PC-3 (cell line): ENCODE measurements around the gene CCS. TPM values are rescaled to one million over a fixed set of nuclear protein-coding genes. Genes with fewer than 3 reads are reported as not detected.

Source experiments
- ATAC-seq: fragments of 200-7000 bp; cut with Tn5 transposase; 2 replicates; pipeline ENCODE4 v1.9.1; 2020; ENCODE audit warnings: mild to moderate bottlenecking, moderate library complexity
- BruUV-seq: library from RNA; stranded (reverse); fragments of 400-500 nt; replicated peaks from 2 replicates; lab custom pipeline; 2021; lab: Mats Ljungman, UMichigan
- CTCF ChIA-PET: fragments of 300-600 bp; sonication (Branson Sonifier 250); formaldehyde crosslinking; loops from one replicate; lab custom pipeline; 2022; ENCODE audit warnings: antibody characterized with exemption; lab: Charles Lee
- POLR2A ChIA-PET: fragments of 300-600 bp; sonication (Branson Sonifier 250); formaldehyde crosslinking; loops from one replicate; lab custom pipeline; 2022; ENCODE audit warnings: antibody characterized with exemption; ENCODE audit not compliant: unreplicated experiment; lab: Charles Lee
- DNase-seq: peaks from one replicate; pipeline ENCODE4 v3.0.0-alpha.2; 2015
- H2AFZ ChIP-seq: fragments of 300-600 bp; sonication (generic); 2 replicates; pipeline ENCODE4 v1.6.0; 2016; ENCODE audit warnings: antibody characterized with exemption, low read length
- H3F3A ChIP-seq: fragments of 300-600 bp; sonication (generic); one replicate; pipeline ENCODE4 v1.6.0; 2017; ENCODE audit warnings: antibody characterized with exemption, low read length, control low read depth, mild to moderate bottlenecking; ENCODE audit not compliant: unreplicated experiment
- H3K27ac ChIP-seq: fragments of 300-600 bp; sonication (generic); 2 replicates; pipeline ENCODE4 v1.5.1; 2016; ENCODE audit warnings: mild to moderate bottlenecking, low read length
- H3K27me3 ChIP-seq: fragments of 300-600 bp; sonication (generic); 2 replicates; pipeline ENCODE4 v1.6.1; 2016; ENCODE audit warnings: low read length, mixed read lengths
- H3K36me3 ChIP-seq: fragments of 300-600 bp; sonication (generic); 2 replicates; pipeline ENCODE4 v1.6.1; 2016; ENCODE audit warnings: low read depth, mixed run types, low read length, mixed read lengths
- H3K4me1 ChIP-seq: fragments of 300-600 bp; sonication (generic); 2 replicates; pipeline ENCODE4 v1.5.1; 2016; ENCODE audit warnings: low read length; ENCODE audit not compliant: insufficient read depth
- H3K4me2 ChIP-seq: fragments of 300-600 bp; sonication (generic); 2 replicates; pipeline ENCODE4 v1.6.0; 2016; ENCODE audit warnings: low read length
- H3K4me3 ChIP-seq: fragments of 300-600 bp; sonication (generic); 2 replicates; pipeline ENCODE4 v1.5.1; 2016; ENCODE audit warnings: mild to moderate bottlenecking, low read length, mixed read lengths
- H3K79me2 ChIP-seq: fragments of 300-600 bp; sonication (generic); 2 replicates; pipeline ENCODE4 v1.6.1; 2017; ENCODE audit warnings: low read length, mixed read lengths
- H3K9ac ChIP-seq: fragments of 300-600 bp; sonication (generic); 2 replicates; pipeline ENCODE4 v1.6.0; 2016; ENCODE audit warnings: mild to moderate bottlenecking, low read length
- H3K9me2 ChIP-seq: fragments of 300-600 bp; sonication (generic); replicated peaks from 2 replicates; pipeline ENCODE4 v1.6.1; 2016; ENCODE audit warnings: mixed run types, low read length, mixed read lengths
- H3K9me3 ChIP-seq: fragments of 300-600 bp; sonication (generic); 2 replicates; pipeline ENCODE4 v1.6.1; 2016; ENCODE audit warnings: low read length, mixed read lengths
- H4K20me1 ChIP-seq: fragments of 300-600 bp; sonication (generic); 2 replicates; pipeline ENCODE4 v1.6.1; 2016; ENCODE audit warnings: low read length, mixed read lengths
- CTCF ChIP-seq: fragments of 300-600 bp; sonication (generic); conservative IDR thresholded peaks from 2 replicates; pipeline ENCODE4 v1.5.1; 2017; ENCODE audit warnings: antibody characterized with exemption, low read depth, mild to moderate bottlenecking, low read length
- EZH2 ChIP-seq: fragments of 300-600 bp; sonication (generic); IDR thresholded peaks from one replicate; pipeline ENCODE4 v1.6.1; 2017; ENCODE audit warnings: antibody characterized with exemption, mild to moderate bottlenecking, low read length; ENCODE audit not compliant: unreplicated experiment
- EZH2phosphoT487 ChIP-seq: fragments of 300-600 bp; sonication (generic); IDR thresholded peaks from 2 replicates; pipeline ENCODE4 v1.6.1; 2018; ENCODE audit warnings: mild to moderate bottlenecking, antibody characterized with exemption, low read length, borderline replicate concordance
- intact Hi-C: fragments of 100-400 bp; cut with micrococcal nuclease; formaldehyde crosslinking; loops from 2 replicates; pipeline ENCODE4 v1.9.0; 2023
- total RNA-seq: library from RNA; depleted of rRNA; stranded (reverse); fragments of >200 nt; gene quantifications from 2 replicates; pipeline ENCODE4 v1.2.3, GENCODE V29; 2014

The CCS gene
- total RNA-seq, 1 experiment from 2014 or later = 43.8 TPM

- no peaks in the 10 kb centered on the region for H4K20me1 ChIP-seq
- H3K4me2 ChIP-seq = peak within 1 kb of the TSS; percentile 88
- H3K36me3 ChIP-seq = no peaks in the 10 kb centered on the region
- DNase-seq = peak; percentile 99
- H3K9ac ChIP-seq = peak within 1 kb of the TSS; percentile 89
- TF ChIP-seq EZH2 (no peak), EZH2phosphoT487 (no peak), CTCF (no peak)
- H3K4me1 ChIP-seq = peaks cover 21% of the 10 kb centered on the region
- H3F3A ChIP-seq = no peaks in the 10 kb centered on the region
- no peaks in the 10 kb centered on the region for H3K27me3 ChIP-seq
- CTCF ChIA-PET = interaction anchor here (0.6 kb wide), 1 partner anchor 115 kb away, joined by 17 read pairs; no protein-coding TSS in a partner anchor
- peak; percentile 96 for ATAC-seq
- intact Hi-C loops = loop anchor here (1.0 to 2.0 kb wide), 2 partner anchors 46 to 71 kb away; partner anchors contain the start of gene RBM14
- 0 out of 2 replicates have a peak, but pooled peaks cover 4% of the 10 kb centered on the region for H3K79me2 ChIP-seq
- peak within 1 kb of the TSS; percentile 89 for H3K4me3 ChIP-seq
- 0 out of 2 replicates have a peak within 1 kb of the TSS, but pooled peaks have one; percentile 10 for H3K27ac ChIP-seq
- POLR2A ChIA-PET = interaction anchor here (0.6 to 0.8 kb wide), 5 partner anchors 10 to 114 kb away, joined by 3 to 7 read pairs (median 3); partner anchors contain the start of gene DPP3
- peak within 1 kb of the TSS; percentile 96 for H2AFZ ChIP-seq
- no peaks in the 10 kb centered on the region for H3K9me2 ChIP-seq
- H3K9me3 ChIP-seq = no peaks in the 10 kb centered on the region
- no TSS peak for BruUV-seq
These were observed 47.2 kb upstream of the CCS start, which contains the start of gene ZDHHC24 for GRCh38 chr11:66545701-66546367. ZDHHC24 (minus strand) TSS chr11:66546048; CDS start chr11:66546003, 45 bp downstream.

GRCh38 chr11:66546368-66546965, 46.5 kb upstream of the CCS start, which contains the start of gene ACTN3:
ACTN3 (plus strand) TSS chr11:66546903; CDS start chr11:66546938, 35 bp downstream.
- no peaks in the 10 kb centered on the region for H3K36me3 ChIP-seq
- no peaks in the 10 kb centered on the region for H3K9me2 ChIP-seq
- no peak for ATAC-seq
- H3K9ac ChIP-seq = peak within 1 kb of the TSS; percentile 89
- no peak for DNase-seq
- H3K79me2 ChIP-seq = 0 out of 2 replicates have a peak, but pooled peaks cover 4% of the 10 kb centered on the region
- CTCF ChIA-PET = interaction anchor here (0.6 kb wide), 1 partner anchor 116 kb away, joined by 17 read pairs; no protein-coding TSS in a partner anchor
- H4K20me1 ChIP-seq = no peaks in the 10 kb centered on the region
- intact Hi-C loops = loop anchor here (1.0 to 2.0 kb wide), 2 partner anchors 46 to 70 kb away; partner anchors contain the start of gene RBM14
- H3K27me3 ChIP-seq = no peaks in the 10 kb centered on the region
- peak within 1 kb of the TSS; percentile 96 for H2AFZ ChIP-seq
- no peaks in the 10 kb centered on the region for H3F3A ChIP-seq
- TF ChIP-seq CTCF = no peak
- TF ChIP-seq EZH2phosphoT487 = no peak
- 0 out of 2 replicates have a peak within 1 kb of the TSS, but pooled peaks have one; percentile 10 for H3K27ac ChIP-seq
- POLR2A ChIA-PET = interaction anchor here (0.6 to 0.8 kb wide), 5 partner anchors 10 to 113 kb away, joined by 3 to 7 read pairs (median 3); partner anchors contain the start of gene DPP3
- H3K9me3 ChIP-seq = no peaks in the 10 kb centered on the region
- H3K4me3 ChIP-seq = peak within 1 kb of the TSS; percentile 89
- peaks cover 21% of the 10 kb centered on the region for H3K4me1 ChIP-seq
- no TSS peak for BruUV-seq
- peak within 1 kb of the TSS; percentile 88 for H3K4me2 ChIP-seq
